GM23338 (cell line): ENCODE data around the gene CA12. TPM values are rescaled to one million over a fixed set of nuclear protein-coding genes. Genes with fewer than 3 reads are reported as not detected.

ENCODE experiments used
- ATAC-seq: fragments of 200-7000 bp; cut with Tn5 transposase; 3 replicates; pipeline ENCODE4 v1.9.1; 2020
- DNase-seq: peaks from one replicate; pipeline ENCODE4 v3.0.0-alpha.2; 2015; ENCODE audit warnings: low spot score
- H2AFZ ChIP-seq: fragments of 200-600 bp; sonication (generic); 2 replicates; pipeline ENCODE4 v1.8.0; 2016; ENCODE audit warnings: antibody characterized with exemption, mild to moderate bottlenecking, moderate library complexity
- H3F3A ChIP-seq: fragments of 200-600 bp; sonication (generic); replicated peaks from 2 replicates; pipeline ENCODE4 v1.8.0; 2017; ENCODE audit warnings: antibody characterized with exemption, mixed run types, low read depth
- H3K27ac ChIP-seq: fragments of 200-600 bp; sonication (generic); 2 replicates; pipeline ENCODE4 v1.6.1; 2016; ENCODE audit warnings: low read depth
- H3K27me3 ChIP-seq: fragments of 200-600 bp; sonication (generic); 2 replicates; pipeline ENCODE4 v1.8.0; 2016; ENCODE audit warnings: mild to moderate bottlenecking, mixed run types, moderate library complexity; ENCODE audit not compliant: insufficient read depth
- H3K36me3 ChIP-seq: fragments of 200-600 bp; sonication (generic); 2 replicates; pipeline ENCODE4 v1.8.0; 2016; ENCODE audit warnings: mild to moderate bottlenecking; ENCODE audit not compliant: insufficient read depth
- H3K4me1 ChIP-seq: fragments of 200-600 bp; sonication (generic); 2 replicates; pipeline ENCODE4 v1.8.0; 2016; ENCODE audit warnings: mild to moderate bottlenecking, moderate library complexity; ENCODE audit not compliant: insufficient read depth
- H3K4me2 ChIP-seq: fragments of 200-600 bp; sonication (generic); 2 replicates; pipeline ENCODE4 v1.7.1; 2017; ENCODE audit warnings: mixed run types
- H3K4me3 ChIP-seq: fragments of 200-600 bp; sonication (generic); 2 replicates; pipeline ENCODE4 v1.6.1; 2016; ENCODE audit warnings: mixed run types
- H3K79me2 ChIP-seq: fragments of 200-600 bp; sonication (generic); replicated peaks from 2 replicates; pipeline ENCODE4 v1.8.0; 2017; ENCODE audit warnings: mild to moderate bottlenecking; ENCODE audit not compliant: insufficient read depth
- H3K9me2 ChIP-seq: fragments of 200-600 bp; sonication (generic); 2 replicates; pipeline ENCODE4 v1.8.0; 2017; ENCODE audit not compliant: insufficient read depth
- H4K20me1 ChIP-seq: fragments of 200-600 bp; sonication (generic); replicated peaks from 2 replicates; pipeline ENCODE4 v1.8.0; 2017; ENCODE audit warnings: mild to moderate bottlenecking; ENCODE audit not compliant: insufficient read depth
- H3K27ac Mint-ChIP-seq: 2 replicates; pipeline ENCODE4 v1.8.0; 2020; ENCODE audit warnings: inconsistent platforms, mild to moderate bottlenecking, moderate library complexity, mixed read lengths
- H3K27me3 Mint-ChIP-seq: 3 replicates; pipeline ENCODE4 v1.8.0; 2022; ENCODE audit warnings: low read depth, mild to moderate bottlenecking, moderate library complexity, mixed read lengths, inconsistent platforms; ENCODE audit not compliant: insufficient read depth, poor library complexity
- H3K36me3 Mint-ChIP-seq: 3 replicates; pipeline ENCODE4 v1.8.0; 2021; ENCODE audit warnings: low read depth, mild to moderate bottlenecking, inconsistent platforms, moderate library complexity, mixed read lengths
- H3K4me1 Mint-ChIP-seq: 3 replicates; pipeline ENCODE4 v1.8.0; 2020; ENCODE audit warnings: mild to moderate bottlenecking, inconsistent platforms, mixed read lengths
- H3K4me3 Mint-ChIP-seq: 3 replicates; pipeline ENCODE4 v1.8.0; 2021; ENCODE audit warnings: moderate library complexity, mild to moderate bottlenecking, inconsistent platforms, mixed read lengths
- H3K9me3 Mint-ChIP-seq: 3 replicates; pipeline ENCODE4 v1.8.0; 2020; ENCODE audit warnings: moderate library complexity, mild to moderate bottlenecking, inconsistent platforms, mixed read lengths
- CREB1 ChIP-seq: fragments of 250-450 bp; sonication (Bioruptor Pico); IDR thresholded peaks from 2 replicates; pipeline ENCODE4 v1.5.0; 2020; ENCODE audit warnings: low read depth, mild to moderate bottlenecking, moderate library complexity
- CTCF ChIP-seq, 2 experiments: fragments of 200-600 bp in 1 of 2; sonication (generic) in 1 of 2; conservative IDR thresholded peaks; 2 replicates each; pipeline versions ENCODE4 v1.5.1 to v1.6.1; 2016 to 2017; ENCODE audit warnings: antibody characterized with exemption in 2 of 2, low read depth in 2 of 2, mild to moderate bottlenecking in 2 of 2, moderate library complexity in 1 of 2
- ETS1 ChIP-seq: IDR thresholded peaks from 2 replicates; pipeline ENCODE4 v1.6.1; 2016; ENCODE audit warnings: antibody characterized with exemption
- EZH2 ChIP-seq: fragments of 200-600 bp; sonication (generic); IDR thresholded peaks from one replicate; pipeline ENCODE4 v1.8.0; 2017; ENCODE audit warnings: antibody characterized with exemption, mild to moderate bottlenecking, low read depth; ENCODE audit not compliant: unreplicated experiment
- EZH2phosphoT487 ChIP-seq: fragments of 200-600 bp; sonication (generic); IDR thresholded peaks from one replicate; pipeline ENCODE4 v1.8.1; 2018; ENCODE audit warnings: antibody characterized with exemption; ENCODE audit not compliant: unreplicated experiment
- JUNB ChIP-seq: IDR thresholded peaks from one replicate; pipeline ENCODE4 v1.6.1; 2016; ENCODE audit warnings: antibody characterized with exemption; ENCODE audit not compliant: unreplicated experiment
- NANOG ChIP-seq: IDR thresholded peaks from 2 replicates; pipeline ENCODE4 v1.6.1; 2016; ENCODE audit warnings: antibody characterized with exemption, borderline replicate concordance
- POLR2AphosphoS5 ChIP-seq: IDR thresholded peaks from 2 replicates; pipeline ENCODE4 v1.6.1; 2016; ENCODE audit warnings: antibody characterized with exemption, low read depth
- REST ChIP-seq: IDR thresholded peaks from one replicate; pipeline ENCODE4 v1.6.1; 2018; ENCODE audit warnings: antibody characterized with exemption; ENCODE audit not compliant: unreplicated experiment
- STAT1 ChIP-seq: IDR thresholded peaks from one replicate; pipeline ENCODE4 v1.6.1; 2016; ENCODE audit warnings: antibody characterized with exemption; ENCODE audit not compliant: unreplicated experiment
- ZNF114 ChIP-seq: fragments of 250-450 bp; sonication (Bioruptor Pico); IDR thresholded peaks from 2 replicates; pipeline ENCODE4 v1.5.0; 2020; ENCODE audit warnings: mild to moderate bottlenecking, moderate library complexity
- ZNF331 ChIP-seq: fragments of 250-450 bp; sonication (Bioruptor Pico); IDR thresholded peaks from 2 replicates; pipeline ENCODE4 v1.5.0; 2020; ENCODE audit warnings: low read depth, mild to moderate bottlenecking, moderate library complexity
- ZNF462 ChIP-seq: fragments of 250-450 bp; sonication (Bioruptor Pico); IDR thresholded peaks from 2 replicates; pipeline ENCODE4 v1.5.0; 2020; ENCODE audit warnings: mild to moderate bottlenecking, moderate library complexity
- polyA plus RNA-seq: library from polyadenylated mRNA; unstranded; fragments of >200 nt; fragmentation: Nextera tagmentation; extraction: Ambion mirVana; gene quantifications from 2 replicates; pipeline ENCODE4 v1.2.1, GENCODE V29; 2016
- total RNA-seq: library from RNA; depleted of rRNA; stranded (reverse); fragments of >200 nt; shearing (Covaris generic); gene quantifications from 2 replicates; pipeline ENCODE4 v1.2.3, GENCODE V29; 2014

CA12 gene
- total and polyA plus RNA-seq, 2 experiments from 2014 or later: 2.9 to 5.2 TPM

- no peaks in the 10 kb centered on the region for H3K36me3 ChIP-seq
- H3K27ac ChIP-seq: no peak overlapping the region
- Mint-ChIP-seq H3K4me3 (no peak overlapping the region), H3K27me3 (no peaks in the 10 kb centered on the region), H3K27ac (no peak overlapping the region), H3K9me3 (no peaks in the 10 kb centered on the region), H3K4me1 (peaks cover 25% of the 10 kb centered on the region), H3K36me3 (no peaks in the 10 kb centered on the region; the same call in 2 of the 3 replicates)
- H3F3A ChIP-seq: no peaks in the 10 kb centered on the region
- H3K27me3 ChIP-seq: no peaks in the 10 kb centered on the region
- no peaks in the 10 kb centered on the region for H4K20me1 ChIP-seq
- H3K4me3 ChIP-seq: no peak overlapping the region
- H3K9me2 ChIP-seq: 0 out of 2 replicates have a peak, but pooled peaks cover under 1% of the 10 kb centered on the region
- no peaks in the 10 kb centered on the region for H3K79me2 ChIP-seq
- DNase-seq: no peak
- H2AFZ ChIP-seq: no peak overlapping the region
- no peak for TF ChIP-seq NANOG
- TF ChIP-seq ETS1: no peak
- no peak for TF ChIP-seq EZH2phosphoT487
- TF ChIP-seq CTCF (conservative IDR thresholded peaks at IDR 0.05; ENCODE audit: low read depth in 2 of 2): no peak
- no peak for TF ChIP-seq ZNF331 (CRISPR knock-in tag)
- TF ChIP-seq REST: no peak
- TF ChIP-seq EZH2: no peak
- TF ChIP-seq CREB1 (CRISPR knock-in tag): no peak
- no peak for TF ChIP-seq POLR2AphosphoS5
- TF ChIP-seq ZNF462 (CRISPR knock-in tag): no peak
- TF ChIP-seq STAT1: no peak
- no peak for TF ChIP-seq JUNB
- no peak for TF ChIP-seq ZNF114
- no peak for ATAC-seq
- no peak overlapping the region for H3K4me2 ChIP-seq
- H3K4me1 ChIP-seq: peaks cover 18% of the 10 kb centered on the region
Measured at GRCh38 chr15:63335543-63336240, 46.0 kb downstream of the CA12 start.
